MCF 10A (cell line): ENCODE results near the gene SCG2. TPM values are rescaled to one million over a fixed set of nuclear protein-coding genes. Genes with fewer than 3 reads are reported as not detected.
A peak's percentile ranks its signal among the peaks of the same experiment; 100 is the strongest.

Experiments
- BruUV-seq: library from RNA; stranded (reverse); fragments of 400-500 nt; replicated peaks from 2 replicates; lab custom pipeline; 2021; lab: Mats Ljungman, UMichigan
- CTCF ChIA-PET: fragments of 300-600 bp; sonication (Branson Sonifier 250); formaldehyde crosslinking; extraction: SDS; loops from one replicate; lab custom pipeline; 2021; ENCODE audit warnings: antibody characterized with exemption, inconsistent platforms; lab: Yijun Ruan, JAX
- POLR2A ChIA-PET: fragments of 300-600, 350-650 bp; sonication (Branson Sonifier 250); formaldehyde crosslinking; extraction: SDS; loops from one replicate; lab custom pipeline; 2020; ENCODE audit warnings: antibody characterized with exemption, inconsistent platforms; lab: Yijun Ruan, JAX
- DNase-seq: peaks from one replicate; pipeline ENCODE4 v3.0.0-alpha.2; 2018; ENCODE audit not compliant: unreplicated experiment
- H3K27ac Mint-ChIP-seq: one replicate; pipeline ENCODE4 v1.8.0; 2022; ENCODE audit warnings: mild to moderate bottlenecking, low read depth, mixed read lengths; ENCODE audit not compliant: unreplicated experiment
- H3K27me3 Mint-ChIP-seq: one replicate; pipeline ENCODE4 v1.8.0; 2022; ENCODE audit warnings: mixed read lengths; ENCODE audit not compliant: insufficient read depth, unreplicated experiment
- H3K36me3 Mint-ChIP-seq: one replicate; pipeline ENCODE4 v1.8.0; 2022; ENCODE audit warnings: mild to moderate bottlenecking, moderate library complexity, mixed read lengths; ENCODE audit not compliant: insufficient read depth, unreplicated experiment
- H3K4me1 Mint-ChIP-seq: one replicate; pipeline ENCODE4 v1.8.0; 2022; ENCODE audit warnings: mixed read lengths; ENCODE audit not compliant: insufficient read depth, unreplicated experiment
- H3K4me3 Mint-ChIP-seq: one replicate; pipeline ENCODE4 v1.8.0; 2022; ENCODE audit warnings: mild to moderate bottlenecking, moderate library complexity, mixed read lengths; ENCODE audit not compliant: unreplicated experiment
- H3K9me3 Mint-ChIP-seq: one replicate; pipeline ENCODE4 v1.8.0; 2022; ENCODE audit warnings: mixed read lengths; ENCODE audit not compliant: unreplicated experiment
- CTCF ChIP-seq: fragments of 200-600 bp; IDR thresholded peaks from one replicate; pipeline ENCODE4 v1.8.0; 2022; ENCODE audit warnings: antibody characterized with exemption, mild to moderate bottlenecking; ENCODE audit not compliant: unreplicated experiment
- intact Hi-C: fragments of 100-400 bp; cut with micrococcal nuclease; formaldehyde crosslinking; loops from 2 replicates; pipeline ENCODE4 v1.14.1; 2022
- total RNA-seq: library from RNA; stranded (reverse); gene quantifications from 2 replicates; pipeline ENCODE4 v1.2.3, GENCODE V29; 2022

SCG2 gene
- total RNA-seq, 1 experiment from 2014 or later: 0.84 TPM

DNA sequence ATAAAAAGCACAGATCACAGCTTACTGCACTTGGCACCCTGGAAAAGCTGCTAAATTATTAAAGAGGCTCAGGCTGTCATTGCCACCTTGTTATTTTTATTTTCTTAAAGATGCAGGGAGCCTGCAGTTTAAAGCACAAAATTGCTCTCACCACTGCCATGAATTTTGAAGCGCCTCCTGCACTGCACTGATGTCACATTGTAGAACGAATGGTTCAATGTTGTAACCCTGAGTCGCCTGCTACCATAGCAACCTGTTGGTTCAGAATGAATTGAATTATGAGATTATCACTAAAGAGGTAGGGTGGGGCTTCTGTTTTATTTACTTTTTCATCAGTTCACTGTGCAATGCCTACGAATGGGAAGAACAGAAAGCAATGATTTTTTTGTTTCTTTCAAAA, 16.5 kb downstream of the SCG2 start:
- DNase-seq: peak; percentile 21
- ChIA-PET CTCF (interaction anchor here (1.1 kb wide), 1 partner anchor 13 kb away, joined by 3 read pairs; no protein-coding TSS in a partner anchor), POLR2A (interaction anchor here (0.6 to 1.0 kb wide), 2 partner anchors 97 to 111 kb away, joined by 3 read pairs; no protein-coding TSS in a partner anchor)
- intact Hi-C loops: no loop called here
- H3K4me3 Mint-ChIP-seq: no peak overlapping the region
- no peaks in the 10 kb centered on the region for H3K27me3 Mint-ChIP-seq
- H3K9me3 Mint-ChIP-seq: no peaks in the 10 kb centered on the region
- peaks cover 5% of the 10 kb centered on the region for H3K36me3 Mint-ChIP-seq
- no TSS peak for BruUV-seq
- H3K27ac Mint-ChIP-seq: no peak overlapping the region
- TF ChIP-seq CTCF: no peak
- peaks cover 4% of the 10 kb centered on the region for H3K4me1 Mint-ChIP-seq

- no peaks in the 10 kb centered on the region for H3K27me3 Mint-ChIP-seq
- BruUV-seq: no TSS peak
- no peak for DNase-seq
- no peak for TF ChIP-seq CTCF
- peaks cover 8% of the 10 kb centered on the region for H3K4me1 Mint-ChIP-seq
- ChIA-PET CTCF (interaction anchor here (0.7 kb wide), 1 partner anchor 9 kb away, joined by 3 read pairs; no protein-coding TSS in a partner anchor), POLR2A (interaction anchor here (0.7 to 0.8 kb wide), 2 partner anchors 20 to 577 kb away, joined by 3 read pairs; no protein-coding TSS in a partner anchor)
- no peaks in the 10 kb centered on the region for H3K9me3 Mint-ChIP-seq
- H3K4me3 Mint-ChIP-seq: no peak overlapping the region
- peaks cover 5% of the 10 kb centered on the region for H3K36me3 Mint-ChIP-seq
- no peak overlapping the region for H3K27ac Mint-ChIP-seq
- intact Hi-C loops: no loop called here
These were observed 20.2 kb downstream of the SCG2 start for GRCh38 chr2:223582001-223582400.

- TF ChIP-seq CTCF: no peak
- ChIA-PET CTCF (interaction anchor here (0.7 to 1.0 kb wide), 2 partner anchors 43 to 605 kb away, joined by 3 read pairs; no protein-coding TSS in a partner anchor), POLR2A (interaction anchor here (0.6 to 0.9 kb wide), 5 partner anchors 15 to 926 kb away, joined by 3 to 4 read pairs (median 3); no protein-coding TSS in a partner anchor)
- H3K27me3 Mint-ChIP-seq: no peaks in the 10 kb centered on the region
- BruUV-seq: no TSS peak
- peaks cover 13% of the 10 kb centered on the region for H3K4me1 Mint-ChIP-seq
- DNase-seq: peak; percentile 21
- H3K36me3 Mint-ChIP-seq: peaks cover 5% of the 10 kb centered on the region
- H3K9me3 Mint-ChIP-seq: no peaks in the 10 kb centered on the region
- peak overlapping the region; percentile 16 for H3K4me3 Mint-ChIP-seq
- H3K27ac Mint-ChIP-seq: no peak overlapping the region
- intact Hi-C loops: no loop called here
These were observed 21.2 kb downstream of the SCG2 start for GRCh38 chr2:223580951-223581350.

- Mint-ChIP-seq H3K4me1 (peaks cover 13% of the 10 kb centered on the region), H3K9me3 (no peaks in the 10 kb centered on the region), H3K36me3 (peaks cover 5% of the 10 kb centered on the region), H3K27me3 (no peaks in the 10 kb centered on the region), H3K27ac (no peak overlapping the region), H3K4me3 (no peak overlapping the region)
- no peak for DNase-seq
- POLR2A ChIA-PET: no interaction called here
- no peak for TF ChIP-seq CTCF
- BruUV-seq: no TSS peak
- CTCF ChIA-PET: interaction anchor here (0.7 kb wide), 1 partner anchor 23 kb away, joined by 3 read pairs; no protein-coding TSS in a partner anchor
- intact Hi-C loops: no loop called here
These were observed 23.3 kb downstream of the SCG2 start for GRCh38 chr2:223578846-223579245.
